ENCODE data around the gene MAPK8IP1. TPM values are rescaled to one million over a fixed set of nuclear protein-coding genes. Genes with fewer than 3 reads are reported as not detected.

The MAPK8IP1 gene
- total and polyA plus RNA-seq, 7 donors, result 1.2 to 15.5 (median 4.9) TPM

DNA sequence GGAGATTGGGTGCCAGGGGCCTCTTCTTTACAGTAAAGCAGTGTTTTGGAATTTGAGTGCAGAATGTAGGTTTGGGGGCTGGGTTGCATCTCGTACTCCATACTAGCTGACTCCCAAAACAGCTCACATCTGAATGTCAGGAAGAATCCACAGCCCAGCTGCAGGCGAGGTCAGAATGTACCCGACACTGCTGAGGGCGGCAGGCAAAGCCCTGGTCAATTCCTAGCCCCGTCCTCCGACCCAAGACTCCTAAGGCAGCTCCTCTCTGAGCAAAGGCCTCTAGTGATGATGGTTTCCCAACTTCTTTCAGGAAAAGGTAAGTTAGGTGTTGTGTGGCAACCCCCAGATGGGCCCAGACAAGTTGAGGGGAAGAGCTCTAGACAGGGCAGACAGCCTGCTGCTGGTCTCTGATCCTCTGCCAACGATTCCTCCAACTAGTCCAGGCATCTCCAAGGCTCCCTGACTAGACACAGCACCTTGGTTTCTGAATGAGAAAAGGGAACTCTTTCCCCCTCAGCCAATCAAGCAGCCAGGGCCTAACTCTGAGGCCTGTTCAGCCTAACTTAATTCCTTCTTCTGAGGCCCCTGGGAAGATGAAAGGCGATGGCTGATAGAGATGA, 45.6 kb downstream of the MAPK8IP1 start:
- DNase-seq, result no peak
- WGBS, 2 donors, result 84 to 85% methylated on average over 8 of the region's 8 CpGs
- H3K9me3 ChIP-seq, result no peaks in the 10 kb centered on the region
- intact Hi-C loops (cut with DNase I), result no loop called here
- H3K4me3 ChIP-seq, result no peak overlapping the region
- TF ChIP-seq POLR2A (IDR thresholded peaks at IDR 0.05), result no peak
- TF ChIP-seq POLR2AphosphoS5 (IDR thresholded peaks at IDR 0.05), result no peak
- H3K27ac ChIP-seq, result no peak overlapping the region
- H3K4me1 ChIP-seq, result peaks cover 0 to 9% (median 3%) of the 10 kb centered on the region in 4 donors
- H3K36me3 ChIP-seq, result peaks cover 14 to 42% (median 38%) of the 10 kb centered on the region in 4 donors
- H3K27me3 ChIP-seq, result peaks cover 0 to 3% (median 0%) of the 10 kb centered on the region in 3 donors

DNA sequence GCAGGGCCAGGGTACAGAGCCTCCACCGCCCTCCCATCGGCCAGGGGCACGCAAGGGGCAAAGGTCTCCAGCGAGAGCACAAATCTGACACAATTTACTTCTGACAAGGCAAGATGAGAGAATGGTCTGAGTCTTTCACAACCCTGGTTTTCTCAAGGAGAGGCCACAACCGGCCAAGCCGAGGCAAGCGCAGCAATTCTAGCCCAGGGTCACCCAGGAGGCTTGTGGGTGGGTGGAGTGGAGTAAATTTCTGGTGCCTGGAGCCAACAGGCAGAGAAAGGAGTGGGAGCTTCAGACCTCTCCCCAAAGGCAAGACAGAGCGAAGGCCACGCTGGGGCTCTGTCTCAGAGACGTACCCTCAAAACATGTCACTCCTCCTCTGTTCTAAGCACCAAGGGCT, 46.3 kb downstream of the MAPK8IP1 start:
- no peak overlapping the region for H3K4me3 ChIP-seq
- no peak for DNase-seq
- peaks cover 0 to 9% (median 3%) of the 10 kb centered on the region in 4 donors for H3K4me1 ChIP-seq
- H3K27me3 ChIP-seq, result peaks cover 0 to 3% (median 0%) of the 10 kb centered on the region in 3 donors
- 88 to 93% methylated on average over 10 of the region's 10 CpGs for WGBS, 2 donors
- H3K27ac ChIP-seq, result no peak overlapping the region
- H3K36me3 ChIP-seq, result peaks cover 14 to 49% (median 45%) of the 10 kb centered on the region in 4 donors
- TF ChIP-seq, protein P1, sequence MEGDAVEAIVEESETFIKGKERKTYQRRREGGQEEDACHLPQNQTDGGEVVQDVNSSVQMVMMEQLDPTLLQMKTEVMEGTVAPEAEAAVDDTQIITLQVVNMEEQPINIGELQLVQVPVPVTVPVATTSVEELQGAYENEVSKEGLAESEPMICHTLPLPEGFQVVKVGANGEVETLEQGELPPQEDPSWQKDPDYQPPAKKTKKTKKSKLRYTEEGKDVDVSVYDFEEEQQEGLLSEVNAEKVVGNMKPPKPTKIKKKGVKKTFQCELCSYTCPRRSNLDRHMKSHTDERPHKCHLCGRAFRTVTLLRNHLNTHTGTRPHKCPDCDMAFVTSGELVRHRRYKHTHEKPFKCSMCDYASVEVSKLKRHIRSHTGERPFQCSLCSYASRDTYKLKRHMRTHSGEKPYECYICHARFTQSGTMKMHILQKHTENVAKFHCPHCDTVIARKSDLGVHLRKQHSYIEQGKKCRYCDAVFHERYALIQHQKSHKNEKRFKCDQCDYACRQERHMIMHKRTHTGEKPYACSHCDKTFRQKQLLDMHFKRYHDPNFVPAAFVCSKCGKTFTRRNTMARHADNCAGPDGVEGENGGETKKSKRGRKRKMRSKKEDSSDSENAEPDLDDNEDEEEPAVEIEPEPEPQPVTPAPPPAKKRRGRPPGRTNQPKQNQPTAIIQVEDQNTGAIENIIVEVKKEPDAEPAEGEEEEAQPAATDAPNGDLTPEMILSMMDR (IDR thresholded peaks at IDR 0.05), result no peak
- TF ChIP-seq EP300 (IDR thresholded peaks at IDR 0.05) (no peak), POLR2A (IDR thresholded peaks at IDR 0.05) (no peak), POLR2AphosphoS5 (IDR thresholded peaks at IDR 0.05) (no peak)
- intact Hi-C loops (cut with DNase I), result no loop called here
- H3K9me3 ChIP-seq, result no peaks in the 10 kb centered on the region

DNA sequence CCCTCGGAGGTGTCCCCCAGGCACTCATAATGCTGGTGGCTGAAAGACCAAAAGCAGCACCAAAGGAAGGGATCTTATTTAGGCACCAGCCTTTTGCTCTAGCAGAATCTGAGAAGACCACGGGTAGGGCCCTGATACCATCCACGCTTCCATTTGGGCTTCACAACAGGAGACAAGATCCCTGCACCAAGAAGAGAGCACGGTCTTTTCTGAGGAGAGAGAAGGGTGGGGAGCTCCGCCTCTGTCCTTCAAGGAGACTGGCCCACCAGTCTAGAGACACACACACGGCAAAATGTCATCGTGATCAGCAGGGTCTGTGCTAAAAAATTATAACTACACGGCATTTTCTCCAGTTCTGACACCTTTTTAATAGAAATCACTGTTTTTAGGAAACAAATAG, 46.8 kb downstream of the MAPK8IP1 start:
- Histone ChIP-seq H3K36me3 (peaks cover 14 to 53% (median 48%) of the 10 kb centered on the region in 4 donors), H3K27ac (no peak overlapping the region), H3K9me3 (no peaks in the 10 kb centered on the region), H3K4me3 (no peak overlapping the region), H3K27me3 (no peaks in the 10 kb centered on the region), H3K4me1 (peaks cover 0 to 9% (median 3%) of the 10 kb centered on the region in 4 donors)
- WGBS, 2 donors, result 84 to 94% methylated on average over 8 of the region's 8 CpGs
- no peak for DNase-seq
- TF ChIP-seq EP300 (IDR thresholded peaks at IDR 0.05) (no peak), POLR2AphosphoS5 (IDR thresholded peaks at IDR 0.05) (no peak), POLR2A (IDR thresholded peaks at IDR 0.05) (no peak)
- TF ChIP-seq, protein P1 (IDR thresholded peaks at IDR 0.05), result no peak
- intact Hi-C loops (cut with DNase I), result no loop called here

DNA sequence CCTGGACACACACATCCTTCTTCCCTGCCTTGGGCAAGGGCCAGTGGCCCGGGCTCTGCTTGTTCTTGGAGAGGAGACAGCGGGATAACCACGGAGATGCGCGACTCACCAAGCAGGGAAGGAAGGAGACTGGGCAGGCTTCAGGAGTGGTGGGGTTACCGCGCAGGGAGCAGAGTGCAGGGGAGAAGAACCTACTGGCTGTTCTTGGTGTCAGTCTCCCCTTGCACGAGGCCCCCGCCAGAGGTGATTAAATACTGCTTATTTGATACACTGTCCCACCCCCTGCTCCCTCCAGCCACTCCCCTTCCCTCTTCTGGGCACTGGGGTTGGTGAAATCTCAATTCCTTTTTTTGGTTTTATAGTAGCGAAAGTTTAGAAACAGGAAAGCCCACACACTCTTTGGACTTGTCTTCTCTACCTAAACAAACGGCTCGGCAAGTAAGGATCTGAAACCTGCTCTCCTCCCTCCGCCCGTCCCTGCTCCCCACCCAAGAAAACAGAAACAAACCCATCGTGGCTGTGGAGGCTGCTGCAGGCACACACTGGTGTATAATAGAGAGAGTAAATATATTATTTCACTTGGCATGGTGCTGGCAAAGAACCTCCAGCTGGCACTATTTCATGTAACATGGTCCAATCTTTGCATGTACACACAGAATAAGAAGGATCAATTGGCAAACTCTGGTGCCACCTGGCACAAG, 47.8 kb downstream of the MAPK8IP1 start:
- no peak overlapping the region for H3K4me3 ChIP-seq
- peaks cover 14 to 64% (median 53%) of the 10 kb centered on the region in 4 donors for H3K36me3 ChIP-seq
- H3K27me3 ChIP-seq, result no peaks in the 10 kb centered on the region
- intact Hi-C loops (cut with DNase I), result no loop called here
- peak; percentile 64 for DNase-seq
- WGBS, 2 donors, result 70 to 86% methylated on average over 15 of the region's 15 CpGs
- no peak overlapping the region for H3K27ac ChIP-seq
- H3K4me1 ChIP-seq, result peaks cover 0 to 9% (median 3%) of the 10 kb centered on the region in 4 donors
- no peak for TF ChIP-seq EP300 (IDR thresholded peaks at IDR 0.05)
- TF ChIP-seq, protein P1 (IDR thresholded peaks at IDR 0.05), result no peak
- no peaks in the 10 kb centered on the region for H3K9me3 ChIP-seq

DNA sequence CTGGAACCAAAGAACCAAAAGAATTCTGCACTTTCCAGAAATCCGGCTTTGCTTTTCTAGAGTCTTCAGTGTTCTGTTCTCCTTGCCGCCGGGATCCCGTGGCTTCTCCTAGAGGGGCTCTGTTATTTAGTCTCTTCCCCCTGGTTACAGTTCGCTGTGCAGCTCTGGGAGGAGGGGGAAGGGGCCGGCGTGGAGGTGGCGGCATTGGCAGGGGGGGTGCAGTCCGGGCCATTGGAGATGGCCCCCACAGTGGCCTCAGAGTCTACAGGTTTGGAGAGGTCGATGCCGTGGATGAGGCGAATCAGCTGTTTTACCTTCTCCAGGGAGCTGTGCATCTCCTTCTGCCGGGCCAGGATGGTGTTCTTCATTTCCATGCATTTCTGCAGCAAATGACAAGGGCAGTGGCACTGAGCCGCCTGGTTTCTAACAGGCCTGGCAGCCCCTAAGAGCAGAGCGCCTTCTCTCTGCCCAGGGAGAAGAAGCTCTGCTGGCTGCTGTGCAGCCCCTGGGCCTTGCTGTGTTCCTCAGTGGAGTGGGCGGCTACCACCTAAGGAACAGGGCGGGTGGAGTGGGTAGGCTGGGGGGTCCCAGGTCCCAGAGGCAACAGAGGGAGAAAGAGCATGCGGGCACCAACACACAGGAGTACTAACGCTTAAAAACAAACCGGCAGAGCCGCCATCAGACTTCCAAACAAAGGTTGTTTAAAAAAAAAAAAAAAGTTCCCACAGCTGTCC, 48.6 kb downstream of the MAPK8IP1 start:
- Histone ChIP-seq H3K27ac (no peak overlapping the region), H3K4me3 (no peak overlapping the region), H3K4me1 (peaks cover 0 to 9% (median 3%) of the 10 kb centered on the region in 4 donors), H3K27me3 (no peaks in the 10 kb centered on the region), H3K9me3 (no peaks in the 10 kb centered on the region), H3K36me3 (peaks cover 14 to 67% (median 53%) of the 10 kb centered on the region in 4 donors)
- WGBS, 2 donors, result 91 to 94% methylated on average over 21 of the region's 21 CpGs
- TF ChIP-seq EP300 (IDR thresholded peaks at IDR 0.05), result no peak
- TF ChIP-seq POLR2AphosphoS5 (IDR thresholded peaks at IDR 0.05), result no peak
- TF ChIP-seq, protein P1 (IDR thresholded peaks at IDR 0.05), result no peak
- no peak for TF ChIP-seq POLR2A (IDR thresholded peaks at IDR 0.05)
- no peak for DNase-seq
- intact Hi-C loops (cut with DNase I), result no loop called here

All from sigmoid colon (tissue), 7 donors.